Left renal pelvis (tissue), 4 donors: Measurements from ENCODE around the gene KDM4D. TPM values are rescaled to one million over a fixed set of nuclear protein-coding genes. Genes with fewer than 3 reads are reported as not detected.
A peak's percentile ranks its signal among the peaks of the same experiment; 100 is the strongest.
"Not testable (repeated sequence)": the region's sequence is repeated elsewhere in the genome, so short reads cannot be mapped to it uniquely, and the experiment has no call there.

Experiments used
- DNase-seq, 4 donors: peaks; one replicate each; pipeline ENCODE4 v3.0.0-alpha.2; 2013; ENCODE audit warnings: low read depth in 4 of 4, low spot score in 3 of 4
- polyA plus RNA-seq, 4 donors: library from polyadenylated mRNA; unstranded; fragments of 120-200 nt; gene quantifications; one replicate each; pipeline ENCODE4 v1.2.1, GENCODE V29; 2013; ENCODE audit not compliant: insufficient read length in 4 of 4

KDM4D gene
- polyA plus RNA-seq, result 1 to 10 TPM; 1.9 to 2.5 (median 2.3) TPM

DNA sequence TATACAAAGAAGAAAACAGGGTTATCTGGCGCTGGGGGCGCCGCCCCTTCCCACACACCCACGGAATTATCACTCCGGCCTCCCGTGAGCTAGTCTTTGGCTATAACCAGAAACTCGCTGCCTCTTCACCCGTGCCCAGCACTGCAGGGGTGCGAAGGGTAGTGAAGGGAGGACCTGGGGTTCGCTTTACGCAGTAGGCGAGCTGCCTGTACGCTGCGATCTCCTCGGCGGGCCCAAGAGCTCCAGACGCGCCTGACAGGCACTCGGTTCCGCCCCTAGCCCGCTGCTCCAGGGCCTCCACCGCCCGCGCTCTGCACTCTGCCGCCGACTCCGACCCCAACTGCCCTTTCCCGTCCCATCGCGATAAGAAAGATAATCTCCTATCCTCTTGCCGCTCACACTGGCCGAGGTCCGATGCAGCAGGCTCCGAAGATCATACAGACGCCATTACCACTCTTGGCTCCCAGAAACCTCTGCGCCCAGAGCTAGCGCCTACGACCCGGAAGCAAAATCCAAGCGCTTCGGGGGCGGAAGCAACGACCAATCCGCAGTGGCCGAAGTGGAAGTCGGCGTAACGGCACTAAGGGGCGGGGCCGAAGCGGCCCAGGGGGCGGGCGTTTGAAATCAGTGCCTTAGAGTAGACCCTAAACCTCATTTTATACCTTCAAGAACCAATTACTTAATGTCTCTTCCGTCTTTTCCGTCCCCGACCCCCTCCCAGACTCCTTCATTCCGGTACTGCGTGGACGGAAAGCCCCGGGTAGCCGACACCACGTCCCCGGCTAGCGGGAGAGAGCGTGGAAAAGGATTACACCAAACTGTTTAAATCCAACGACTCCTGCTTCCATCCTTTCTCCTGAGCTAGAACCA lies at the start of gene KDM4D, which contains the start of gene CWC15:
TSS of gene KDM4D (plus strand) at position 611 of the 870 bp plus-strand sequence. CDS start 23,664 bp downstream, outside the sequence.
TSS of gene CWC15 (minus strand) at position 458 of the 870 bp plus-strand sequence. CDS start 1,371 bp downstream, outside the sequence.
- DNase-seq, result peak; percentile 89 to 95 (median 92)

DNA sequence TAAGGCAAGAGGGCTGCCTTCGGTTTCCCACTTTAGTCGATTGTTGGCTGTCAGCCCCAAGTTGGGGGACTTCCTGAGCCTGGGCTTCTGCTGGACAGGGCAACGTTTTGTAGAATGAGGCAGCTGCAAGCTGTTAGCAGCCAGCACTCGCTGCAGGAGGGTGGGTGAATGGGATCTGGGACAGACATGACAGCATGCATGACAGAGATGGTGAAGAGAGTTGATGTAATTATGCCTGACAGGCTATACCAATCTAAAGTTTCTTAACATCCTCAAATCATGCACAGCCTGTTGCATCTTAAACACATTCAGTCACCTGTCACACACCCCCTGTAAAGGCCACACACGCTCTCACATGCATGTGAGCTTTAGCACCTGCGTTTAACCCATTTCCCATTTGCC lies 49.3 kb upstream of the KDM4D start:
- no peak for DNase-seq

DNA sequence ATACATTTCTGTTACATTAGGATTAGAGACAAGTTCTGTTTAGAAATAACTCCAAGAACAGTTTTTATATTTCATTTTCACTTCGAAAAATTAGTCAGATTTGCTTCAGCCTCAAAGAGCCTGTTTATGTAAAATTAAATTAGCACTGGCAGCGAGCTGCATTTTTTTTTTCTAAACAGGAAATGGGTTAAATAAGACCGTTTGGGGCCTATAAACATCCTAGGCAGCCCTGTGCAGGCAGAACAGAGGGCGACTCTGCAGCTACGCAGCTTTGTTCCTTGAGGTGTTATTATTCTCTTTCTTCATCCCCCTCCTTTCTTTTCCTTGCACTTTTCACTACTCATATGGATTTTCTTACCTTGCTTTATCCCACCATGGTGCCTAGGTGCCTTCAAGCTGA lies 48.9 kb upstream of the KDM4D start:
- no peak for DNase-seq

- no peak for DNase-seq
Measured at GRCh38 chr11:94925422-94926270, 47.9 kb upstream of the KDM4D start.

DNA sequence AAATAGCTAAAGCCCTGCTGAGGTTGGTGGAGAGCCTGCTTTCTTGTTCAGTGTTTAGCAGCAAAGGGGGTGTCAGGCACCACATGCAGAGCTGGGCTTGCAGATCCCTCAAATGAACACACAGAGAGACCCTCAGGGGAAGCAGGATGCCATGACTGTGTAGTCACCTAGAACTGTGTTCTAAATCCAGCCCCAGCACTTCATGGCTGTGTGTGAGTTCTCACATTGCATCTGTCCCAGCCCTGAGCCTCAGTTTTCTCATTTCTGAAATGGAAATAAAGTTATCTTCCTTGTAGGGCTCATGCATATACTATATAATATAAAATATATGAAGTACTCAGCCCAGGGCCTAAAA lies 47.3 kb upstream of the KDM4D start:
- no peak for DNase-seq

GRCh38 chr11:94926698-94927237 lies 46.7 kb upstream of the KDM4D start:
- DNase-seq, result peak; percentile 74 to 78 (median 76)

- DNase-seq, result no peak
Measured at GRCh38 chr11:94928117-94928990, 45.2 kb upstream of the KDM4D start.

DNA sequence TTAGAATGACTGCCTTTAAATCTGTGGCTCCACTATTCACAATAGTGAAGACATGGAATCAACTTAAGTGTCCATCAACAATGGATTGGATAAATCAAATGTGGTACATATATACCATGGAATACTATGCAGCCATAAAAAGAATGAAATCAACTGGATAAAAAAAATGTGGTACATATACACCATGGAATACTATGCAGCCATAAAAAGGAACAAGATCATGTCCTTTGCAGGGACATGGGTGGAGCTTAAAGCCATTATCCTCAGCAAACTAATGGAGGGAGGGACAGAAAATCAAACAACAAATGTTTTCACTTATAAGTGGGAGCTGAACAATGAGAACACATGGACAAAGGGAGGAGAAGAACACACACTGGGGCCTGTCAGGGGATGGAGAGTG lies 41.4 kb upstream of the KDM4D start:
- DNase-seq, result not testable (repeated sequence)

GRCh38 chr11:94932503-94932902 lies 41.0 kb upstream of the KDM4D start:
- DNase-seq, result no peak

- DNase-seq, result no peak
Measured at GRCh38 chr11:94933223-94934130, 40.0 kb upstream of the KDM4D start.

- no peak for DNase-seq
Measured at GRCh38 chr11:94934362-94934761, 39.1 kb upstream of the KDM4D start.

DNA sequence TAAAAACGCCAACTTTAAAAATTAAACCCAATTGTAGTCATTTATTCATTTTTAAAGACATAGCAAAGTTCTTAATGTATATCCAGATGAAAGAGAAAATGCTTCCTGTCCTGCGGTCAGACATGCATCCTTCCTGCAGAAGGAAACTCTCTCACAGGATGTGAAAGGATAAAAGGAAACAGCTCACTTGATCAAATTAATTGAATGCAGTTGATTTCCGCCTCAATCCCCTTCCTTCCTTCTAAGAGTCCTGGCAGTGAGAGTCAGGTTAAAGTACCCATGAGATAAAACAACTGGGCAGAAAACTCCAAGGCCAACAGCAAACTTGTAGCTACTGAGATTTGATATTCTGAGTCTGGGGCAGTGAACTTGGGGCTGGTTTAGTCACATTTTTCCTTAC lies 38.7 kb upstream of the KDM4D start:
- DNase-seq, result no peak

DNA sequence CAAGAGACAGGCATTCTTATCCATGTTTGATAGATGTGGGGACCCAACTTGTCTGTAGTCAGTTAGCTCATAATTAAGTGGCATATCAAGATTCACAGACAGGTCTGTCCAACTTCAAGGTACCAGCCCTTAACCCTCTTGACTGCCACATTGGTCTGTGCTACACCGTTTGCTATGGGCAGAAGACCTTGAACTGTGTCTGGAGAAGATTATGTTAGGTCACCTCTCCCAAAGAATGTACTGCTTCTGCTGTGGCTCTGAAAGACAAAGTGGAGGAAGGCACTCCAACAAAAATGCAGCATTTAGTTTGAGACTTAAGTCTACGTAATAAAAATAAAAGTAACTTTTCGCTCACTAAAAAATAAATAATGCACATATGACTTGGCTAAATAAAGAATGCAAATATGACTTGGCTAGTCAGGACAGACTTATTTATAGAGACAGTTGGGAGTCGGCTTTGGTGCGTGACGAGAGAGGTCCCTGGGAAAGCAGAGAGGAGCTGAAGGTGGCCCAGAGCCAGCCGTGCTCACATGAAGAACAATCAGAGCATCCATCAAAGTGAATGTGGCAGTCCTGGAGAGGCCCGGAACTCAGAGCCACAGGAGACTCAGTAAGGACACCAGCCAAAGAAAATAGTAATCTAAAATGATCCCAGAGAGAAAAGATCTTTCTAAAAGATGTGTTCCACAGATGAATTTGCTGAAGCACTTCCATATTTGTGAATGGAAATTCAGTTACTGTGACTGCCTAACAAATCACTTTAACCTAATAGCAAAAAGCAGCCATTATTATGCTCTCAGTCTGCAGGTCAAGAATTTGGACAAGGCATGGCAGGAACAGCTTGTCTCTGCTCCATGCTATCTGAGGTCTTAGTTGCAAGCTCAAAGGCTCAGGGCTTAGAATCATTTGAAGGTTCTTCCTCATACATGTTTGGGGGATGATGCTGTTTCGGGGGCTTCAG lies 35.1 kb upstream of the KDM4D start:
- peak in 1 of 4 donors; percentile 35 for DNase-seq

GRCh38 chr11:94939346-94939745 lies 34.2 kb upstream of the KDM4D start:
- no peak for DNase-seq

- no peak for DNase-seq
Measured at GRCh38 chr11:94941131-94941530, 32.4 kb upstream of the KDM4D start.

- no peak for DNase-seq
Measured at GRCh38 chr11:94946812-94947211, 26.7 kb upstream of the KDM4D start.

DNA sequence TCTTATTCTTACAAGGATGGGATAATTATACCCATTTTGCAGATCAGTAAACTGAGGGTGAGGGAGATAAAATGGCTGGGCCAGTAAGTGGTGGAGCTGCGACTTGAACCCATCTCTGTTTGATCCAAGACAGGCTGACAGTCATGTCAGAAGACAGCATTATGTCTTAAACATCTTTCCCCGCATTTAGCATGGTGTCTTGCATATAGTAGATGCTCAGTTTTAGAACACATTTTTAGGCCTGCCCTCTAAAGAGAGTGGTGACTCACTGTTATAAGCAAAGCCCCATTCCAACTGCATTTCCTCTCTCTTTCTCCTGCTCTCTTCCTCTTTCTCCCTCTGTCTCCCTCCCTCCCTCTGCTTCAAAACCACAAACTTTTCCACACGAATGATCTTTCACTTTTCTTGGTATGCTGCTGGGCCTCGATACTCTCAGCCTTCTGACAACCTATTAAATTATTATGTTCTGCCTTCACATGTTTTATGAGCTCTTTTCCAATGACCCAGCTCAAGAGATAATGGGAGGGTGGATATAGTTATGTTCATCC lies 25.4 kb upstream of the KDM4D start:
- no peak for DNase-seq

DNA sequence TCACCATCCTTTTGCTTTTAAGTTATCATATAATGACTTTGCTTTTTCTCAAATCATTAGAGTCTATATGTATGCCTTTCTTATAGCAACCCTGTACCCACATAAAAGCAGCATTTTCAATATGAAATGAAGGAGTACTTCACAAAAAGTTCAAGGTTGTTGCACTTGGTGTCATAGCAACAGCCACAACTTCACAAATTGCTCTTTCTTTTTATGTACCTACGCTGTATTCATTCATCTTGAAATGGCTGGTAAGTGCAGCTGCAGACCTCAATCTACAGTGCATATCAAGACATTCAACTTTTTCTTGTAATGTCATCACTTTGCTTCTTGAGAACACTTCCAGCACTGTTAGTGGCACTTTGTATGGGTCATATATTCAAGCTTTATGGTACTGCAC lies 18.8 kb upstream of the KDM4D start:
- no peak for DNase-seq
